Neuronal stem cell (in vitro differentiated cells): ENCODE measurements around the gene SLC28A1.

Experiments used
- DNase-seq: peaks from one replicate; pipeline ENCODE4 v3.0.0-alpha.2; 2013; ENCODE audit warnings: low spot score
- H2AFZ ChIP-seq: one replicate; pipeline ENCODE4 v1.6.1; 2013; ENCODE audit warnings: mild to moderate bottlenecking, low read length, inconsistent platforms
- H2AK5ac ChIP-seq: 2 replicates; pipeline ENCODE4 v1.6.1; 2013; ENCODE audit warnings: low read depth, mild to moderate bottlenecking, inconsistent platforms, low read length, moderate library complexity, mixed read lengths
- H2BK120ac ChIP-seq: 2 replicates; pipeline ENCODE4 v1.6.1; 2013; ENCODE audit warnings: low read depth, mild to moderate bottlenecking, inconsistent platforms, low read length, moderate library complexity, mixed read lengths
- H2BK12ac ChIP-seq: one replicate; pipeline ENCODE4 v1.6.1; 2013; ENCODE audit warnings: low read length, inconsistent platforms
- H2BK15ac ChIP-seq: 2 replicates; pipeline ENCODE4 v1.6.1; 2013; ENCODE audit warnings: mild to moderate bottlenecking, low read length, inconsistent platforms, mixed read lengths
- H2BK5ac ChIP-seq: one replicate; pipeline ENCODE4 v1.6.1; 2013; ENCODE audit warnings: inconsistent platforms, mild to moderate bottlenecking, low read length, moderate library complexity
- H3K14ac ChIP-seq: one replicate; pipeline ENCODE4 v1.6.1; 2013; ENCODE audit warnings: low read length, inconsistent platforms
- H3K18ac ChIP-seq: 2 replicates; pipeline ENCODE4 v1.6.1; 2013; ENCODE audit warnings: low read length, inconsistent platforms
- H3K23ac ChIP-seq: 2 replicates; pipeline ENCODE4 v1.6.1; 2013; ENCODE audit warnings: low read depth, mild to moderate bottlenecking, mixed read lengths, low read length, inconsistent platforms; ENCODE audit not compliant: poor library complexity
- H3K27ac ChIP-seq: replicated peaks from 3 replicates; pipeline ENCODE4 v1.5.1; 2013; ENCODE audit warnings: low read length, inconsistent platforms
- H3K27me3 ChIP-seq, 3 experiments: 2 replicates each; pipeline ENCODE4 v1.6.1; 2013; ENCODE audit warnings: low read length in 3 of 3, mild to moderate bottlenecking in 2 of 3, inconsistent platforms in 1 of 3, low read depth in 1 of 3, mixed read lengths in 1 of 3, moderate library complexity in 1 of 3; ENCODE audit not compliant: control insufficient read depth in 3 of 3, insufficient read depth in 3 of 3
- H3K36me3 ChIP-seq, 2 donors: replicated peaks in 1 of 2; 2 replicates each; pipeline ENCODE4 v1.6.1; 2013; ENCODE audit warnings: low read length in 2 of 2; ENCODE audit not compliant: control insufficient read depth in 2 of 2, insufficient read depth in 2 of 2
- H3K4ac ChIP-seq: 2 replicates; pipeline ENCODE4 v1.6.1; 2013; ENCODE audit warnings: inconsistent platforms, mild to moderate bottlenecking, low read length, moderate library complexity
- H3K4me1 ChIP-seq, 2 donors: 1 replicate in 1 of 2; 2 replicates in 1 of 2; pipeline ENCODE4 v1.6.1; 2013; ENCODE audit warnings: low read length in 2 of 2, low read depth in 1 of 2; ENCODE audit not compliant: control insufficient read depth in 2 of 2, insufficient read depth in 1 of 2
- H3K4me2 ChIP-seq: one replicate; pipeline ENCODE4 v1.6.1; 2013; ENCODE audit warnings: mild to moderate bottlenecking, low read length, inconsistent platforms; ENCODE audit not compliant: insufficient read depth, poor library complexity, severe bottlenecking
- H3K4me3 ChIP-seq, 2 donors: 2 replicates each; pipeline ENCODE4 v1.5.1; 2013; ENCODE audit warnings: low read length in 2 of 2, mild to moderate bottlenecking in 2 of 2, inconsistent platforms in 1 of 2, moderate library complexity in 1 of 2
- H3K79me1 ChIP-seq: one replicate; pipeline ENCODE4 v1.6.1; 2013; ENCODE audit warnings: low read depth, mild to moderate bottlenecking, inconsistent platforms, low read length, moderate library complexity
- H3K9ac ChIP-seq: one replicate; pipeline ENCODE4 v1.6.1; 2013; ENCODE audit warnings: mild to moderate bottlenecking, low read depth, low read length, inconsistent platforms; ENCODE audit not compliant: poor library complexity
- H3K9me3 ChIP-seq, 2 donors: replicated peaks in 1 of 2; 2 replicates each; pipeline versions ENCODE3 to v1.6.1; 2013; ENCODE audit warnings: low read length in 2 of 2, mild to moderate bottlenecking in 2 of 2, inconsistent platforms in 1 of 2, low read depth in 1 of 2, mixed read lengths in 1 of 2, moderate library complexity in 1 of 2; ENCODE audit not compliant: control insufficient read depth in 2 of 2, insufficient read depth in 1 of 2
- H4K8ac ChIP-seq: one replicate; pipeline ENCODE4 v1.6.1; 2013; ENCODE audit warnings: low read depth, mild to moderate bottlenecking, inconsistent platforms, low read length, moderate library complexity
- H4K91ac ChIP-seq: one replicate; pipeline ENCODE4 v1.6.1; 2013; ENCODE audit warnings: low read length, low read depth, mild to moderate bottlenecking, inconsistent platforms; ENCODE audit not compliant: poor library complexity
- WGBS, 2 donors: extraction: QIAGEN DNeasy Blood & Tissue Kit; methylation state at CpG; one replicate each; pipeline ENCODE4 v1.1.7; 2013; ENCODE audit warnings: missing lambda C conversion rate in 2 of 2, mixed read lengths in 1 of 2; ENCODE audit not compliant: insufficient read length in 2 of 2, insufficient replicate concordance in 1 of 2; ENCODE audit errors: extremely low coverage in 2 of 2; 5-methylcytosine and 5-hydroxymethylcytosine counted together

SLC28A1 gene

GRCh38 chr15:84859651-84860050 is 24.8 kb upstream of the SLC28A1 start:
- peak overlapping the region; percentile 78 for H3K18ac ChIP-seq
- no peak overlapping the region for H3K14ac ChIP-seq
- H3K4me3 ChIP-seq = no peak overlapping the region
- H3K4ac ChIP-seq = no peak overlapping the region
- H3K4me1 ChIP-seq = peaks cover 0 to 5% of the 10 kb centered on the region in 2 donors
- peak overlapping the region; percentile 13 for H3K9ac ChIP-seq
- DNase-seq = no peak
- H3K4me2 ChIP-seq = no peak overlapping the region
- no peaks in the 10 kb centered on the region for H3K9me3 ChIP-seq
- no peak overlapping the region for H2BK15ac ChIP-seq
- H3K27ac ChIP-seq = no peak overlapping the region
- no peak overlapping the region for H2AK5ac ChIP-seq
- WGBS, 2 donors = no CpG with 5 or more reads among the region's 15 CpGs
- no peak overlapping the region for H2BK5ac ChIP-seq
- H4K91ac ChIP-seq = no peak overlapping the region
- peaks cover 0 to 2% of the 10 kb centered on the region in 2 donors for H3K36me3 ChIP-seq
- no peak overlapping the region for H4K8ac ChIP-seq
- no peak overlapping the region for H2BK12ac ChIP-seq
- no peak overlapping the region for H2AFZ ChIP-seq
- no peak overlapping the region for H3K23ac ChIP-seq
- H3K27me3 ChIP-seq = no peaks in the 10 kb centered on the region
- H3K79me1 ChIP-seq = no peaks in the 10 kb centered on the region
- no peak overlapping the region for H2BK120ac ChIP-seq

- no peak overlapping the region for H2BK120ac ChIP-seq
- peaks cover 0 to 5% of the 10 kb centered on the region in 2 donors for H3K4me1 ChIP-seq
- no peaks in the 10 kb centered on the region for H3K79me1 ChIP-seq
- H3K4me2 ChIP-seq = no peak overlapping the region
- no peak overlapping the region for H3K14ac ChIP-seq
- WGBS, 2 donors = no CpG with 5 or more reads among the region's 3 CpGs
- no peak overlapping the region for H3K18ac ChIP-seq
- no peak for DNase-seq
- H3K36me3 ChIP-seq = peaks cover 0 to 2% of the 10 kb centered on the region in 2 donors
- H2BK15ac ChIP-seq = no peak overlapping the region
- no peak overlapping the region for H2BK12ac ChIP-seq
- H3K27me3 ChIP-seq = no peaks in the 10 kb centered on the region
- no peak overlapping the region for H3K9ac ChIP-seq
- no peak overlapping the region for H2AFZ ChIP-seq
- H4K91ac ChIP-seq = no peak overlapping the region
- H3K23ac ChIP-seq = no peak overlapping the region
- H3K4ac ChIP-seq = no peak overlapping the region
- H2BK5ac ChIP-seq = no peak overlapping the region
- no peak overlapping the region for H2AK5ac ChIP-seq
- no peak overlapping the region for H4K8ac ChIP-seq
- H3K9me3 ChIP-seq = no peaks in the 10 kb centered on the region
- H3K4me3 ChIP-seq = no peak overlapping the region
- no peak overlapping the region for H3K27ac ChIP-seq
These were observed 22.7 kb upstream of the SLC28A1 start for GRCh38 chr15:84861781-84862180.

GRCh38 chr15:84862214-84862975 is 22.1 kb upstream of the SLC28A1 start:
- Histone ChIP-seq H3K27ac (no peak overlapping the region), H2BK5ac (no peak overlapping the region), H3K4me1 (peaks cover 0 to 5% of the 10 kb centered on the region in 2 donors), H2AFZ (no peak overlapping the region), H3K4me3 (no peak overlapping the region), H3K36me3 (peaks cover 0 to 2% of the 10 kb centered on the region in 2 donors), H2BK12ac (no peak overlapping the region), H2AK5ac (no peak overlapping the region), H2BK120ac (no peak overlapping the region), H3K9me3 (no peaks in the 10 kb centered on the region), H3K4ac (no peak overlapping the region), H3K79me1 (no peaks in the 10 kb centered on the region), H4K8ac (no peak overlapping the region), H3K14ac (no peak overlapping the region), H3K23ac (peak overlapping the region; percentile 76), H3K18ac (no peak overlapping the region), H2BK15ac (no peak overlapping the region), H3K4me2 (no peak overlapping the region), H4K91ac (no peak overlapping the region), H3K27me3 (no peaks in the 10 kb centered on the region), H3K9ac (peak overlapping the region; percentile 50)
- no CpG with 5 or more reads among the region's 17 CpGs for WGBS, 2 donors
- no peak for DNase-seq

GRCh38 chr15:84863565-84864443 is 20.7 kb upstream of the SLC28A1 start:
- Histone ChIP-seq H4K91ac (no peak overlapping the region), H4K8ac (no peak overlapping the region), H2BK120ac (no peak overlapping the region), H3K4me3 (no peak overlapping the region), H3K27ac (peak overlapping the region; percentile 12), H3K27me3 (no peaks in the 10 kb centered on the region), H2BK5ac (no peak overlapping the region), H3K9ac (no peak overlapping the region), H3K79me1 (no peaks in the 10 kb centered on the region), H2AFZ (peak overlapping the region; percentile 15), H2BK15ac (no peak overlapping the region), H3K4ac (no peak overlapping the region), H3K23ac (no peak overlapping the region), H3K4me1 (peaks cover 0 to 5% of the 10 kb centered on the region in 2 donors), H3K18ac (no peak overlapping the region), H3K4me2 (no peak overlapping the region), H3K36me3 (peaks cover 0 to 2% of the 10 kb centered on the region in 2 donors), H3K14ac (no peak overlapping the region), H2AK5ac (no peak overlapping the region), H2BK12ac (no peak overlapping the region), H3K9me3 (no peaks in the 10 kb centered on the region)
- DNase-seq = no peak
- no CpG with 5 or more reads among the region's 13 CpGs for WGBS, 2 donors
